HG03175 (cell line): ENCODE measurements around the gene CD74.

Experiments
- ATAC-seq: cut with Tn5 transposase; IDR thresholded peaks from one replicate; pipeline ENCODE4 v1.9.1; 2021; ENCODE audit warnings: mild to moderate bottlenecking, moderate library complexity; ENCODE audit not compliant: unreplicated experiment

CD74 gene

DNA sequence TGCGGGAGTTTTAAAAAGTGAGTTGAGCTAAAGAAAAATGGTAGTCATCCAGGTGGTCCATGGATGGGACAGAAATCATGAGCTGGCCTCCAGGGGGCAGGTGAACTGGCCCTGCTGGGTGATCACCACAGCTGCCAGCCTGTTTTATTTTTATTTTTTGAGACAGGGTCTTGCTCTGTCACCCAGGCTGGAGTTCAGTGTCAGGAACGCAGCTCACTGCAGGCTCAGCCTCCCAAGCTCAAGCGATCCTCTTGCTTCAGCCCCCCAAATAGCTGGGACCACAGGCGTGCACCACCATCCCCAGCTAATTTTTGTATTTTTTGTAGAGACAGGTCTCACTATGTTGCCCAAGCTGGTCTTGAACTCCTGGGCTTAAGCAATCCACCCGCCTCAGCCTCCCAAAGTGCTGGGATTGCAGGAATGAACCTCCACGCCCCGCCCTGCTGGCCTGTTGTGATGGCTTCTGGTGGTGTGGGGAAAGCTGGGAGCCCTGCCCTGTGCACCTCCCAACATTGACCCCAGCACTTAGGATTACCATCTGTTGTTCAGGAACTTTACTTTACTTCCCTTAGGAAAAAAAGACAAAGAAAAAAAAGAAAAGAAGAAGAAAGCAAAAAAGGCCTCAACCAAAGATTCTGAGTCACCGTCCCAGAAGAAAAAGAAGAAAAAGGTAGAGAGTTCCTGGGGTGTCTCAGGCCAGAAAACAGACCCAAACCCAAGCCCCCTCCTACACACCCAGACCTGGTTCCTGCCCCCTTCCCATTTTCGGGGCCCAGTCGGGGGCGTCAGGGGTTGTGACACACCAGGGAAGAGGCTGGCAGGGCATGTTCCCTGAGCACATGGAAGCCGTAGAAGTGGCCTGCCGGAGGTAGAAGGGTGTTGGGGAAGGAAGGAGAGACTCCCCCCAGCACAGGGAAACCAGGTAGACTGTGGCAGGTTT lies 14.7 kb downstream of the CD74 start:
- peak; percentile 4 for ATAC-seq

GRCh38 chr5:150397146-150397781 lies 15.4 kb downstream of the CD74 start:
- no peak for ATAC-seq

DNA sequence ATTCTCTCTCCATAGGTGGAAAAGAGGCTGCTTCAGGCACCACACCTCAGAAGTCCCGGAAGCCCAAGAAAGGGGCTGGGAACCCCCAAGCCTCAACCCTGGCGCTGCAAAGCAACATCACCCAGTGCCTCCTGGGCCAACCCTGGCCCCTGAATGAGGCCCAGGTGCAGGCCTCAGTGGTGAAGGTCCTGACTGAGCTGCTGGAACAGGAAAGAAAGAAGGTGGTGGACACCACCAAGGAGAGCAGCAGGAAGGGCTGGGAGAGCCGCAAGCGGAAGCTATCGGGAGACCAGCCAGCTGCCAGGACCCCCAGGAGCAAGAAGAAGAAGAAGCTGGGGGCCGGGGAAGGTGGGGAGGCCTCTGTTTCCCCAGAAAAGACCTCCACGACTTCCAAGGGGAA lies 16.4 kb downstream of the CD74 start:
- ATAC-seq = no peak

GRCh38 chr5:150395688-150395975 lies 17.1 kb downstream of the CD74 start:
- ATAC-seq = no peak

GRCh38 chr5:150394912-150395687 lies 17.6 kb downstream of the CD74 start:
- no peak for ATAC-seq

DNA sequence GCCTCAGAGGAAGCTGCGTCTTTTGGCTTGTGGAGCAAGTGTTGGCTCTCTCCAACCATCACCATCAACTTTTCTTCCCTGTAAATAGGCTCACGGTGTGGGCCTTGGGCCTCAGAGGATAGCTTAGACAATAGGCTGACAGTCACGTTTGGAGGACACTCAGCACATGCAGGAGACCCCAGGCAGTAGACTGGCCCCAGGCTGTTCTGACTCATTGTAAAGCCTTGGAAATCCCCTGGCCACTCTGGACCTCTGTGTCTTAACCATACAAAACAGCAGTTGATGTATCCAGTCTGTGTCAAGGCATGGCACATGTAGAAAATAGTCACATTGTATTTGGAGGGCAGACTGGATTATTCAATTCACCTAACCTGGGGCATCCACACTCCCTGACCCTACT lies 18.6 kb downstream of the CD74 start:
- ATAC-seq = no peak

GRCh38 chr5:150393096-150393645 lies 19.5 kb downstream of the CD74 start:
- no peak for ATAC-seq

- no peak for ATAC-seq
These were observed 20.0 kb downstream of the CD74 start for GRCh38 chr5:150392680-150393079.

- no peak for ATAC-seq
These were observed 20.7 kb downstream of the CD74 start for GRCh38 chr5:150391986-150392385.

GRCh38 chr5:150391064-150391834 lies 21.5 kb downstream of the CD74 start:
- ATAC-seq = no peak

- ATAC-seq = no peak
These were observed 23.0 kb downstream of the CD74 start for GRCh38 chr5:150389531-150390266.

- no peak for ATAC-seq
These were observed 26.5 kb downstream of the CD74 start for GRCh38 chr5:150386024-150386855.

GRCh38 chr5:150384701-150385100 lies 28.0 kb downstream of the CD74 start:
- no peak for ATAC-seq

DNA sequence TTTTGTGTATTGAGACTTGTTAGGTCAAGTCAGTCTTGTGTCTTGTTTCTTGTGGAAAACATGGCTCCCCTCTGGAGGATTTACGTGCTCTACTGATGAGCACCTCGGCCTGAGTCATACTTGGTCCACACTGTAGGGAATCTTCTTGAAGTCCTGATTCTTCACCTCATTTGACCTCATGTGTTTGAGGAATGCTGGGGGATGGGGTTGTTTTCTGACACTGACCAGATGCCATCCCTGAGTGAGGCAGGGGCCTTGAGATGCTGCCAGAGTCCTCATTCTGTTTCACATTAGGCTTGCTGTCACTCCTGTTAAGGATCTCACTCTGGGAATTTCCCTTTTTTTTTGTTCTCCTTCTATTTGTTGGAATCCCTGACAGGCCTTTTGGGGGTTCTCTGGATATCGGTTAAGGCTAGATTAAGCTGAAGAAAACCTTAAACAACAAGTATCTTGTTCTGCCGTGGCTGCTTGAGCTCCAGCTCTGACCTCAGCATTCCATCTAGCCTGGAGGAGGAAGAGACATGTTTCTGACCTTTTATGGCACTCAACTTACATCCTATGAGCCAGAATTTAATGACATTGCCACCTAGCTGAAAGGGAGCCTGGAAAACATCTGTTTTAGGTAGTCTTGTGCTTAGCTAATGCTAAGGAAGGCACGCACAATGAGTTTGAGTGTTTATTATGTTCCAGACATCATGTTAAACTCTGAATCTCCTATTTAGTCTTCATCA lies 34.6 kb downstream of the CD74 start:
- ATAC-seq = no peak

GRCh38 chr5:150376799-150377771 lies 35.6 kb downstream of the CD74 start:
- ATAC-seq = no peak

DNA sequence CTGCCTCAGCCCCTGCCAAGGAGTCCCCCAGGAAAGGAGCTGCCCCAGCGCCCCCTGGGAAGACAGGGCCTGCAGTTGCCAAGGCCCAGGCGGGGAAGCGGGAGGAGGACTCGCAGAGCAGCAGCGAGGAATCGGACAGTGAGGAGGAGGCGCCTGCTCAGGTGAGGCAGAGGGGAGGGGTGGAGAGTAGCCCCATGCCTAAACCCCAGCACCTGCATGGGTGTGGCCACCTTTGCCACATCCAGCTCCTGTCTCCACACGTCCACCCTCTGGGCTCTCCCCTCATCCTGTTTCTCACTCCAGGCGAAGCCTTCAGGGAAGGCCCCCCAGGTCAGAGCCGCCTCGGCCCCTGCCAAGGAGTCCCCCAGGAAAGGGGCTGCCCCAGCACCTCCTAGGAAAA lies 38.1 kb downstream of the CD74 start:
- no peak for ATAC-seq

GRCh38 chr5:150372639-150373038 lies 40.1 kb downstream of the CD74 start:
- ATAC-seq = no peak
